ENCODE data around the gene KRTAP1-5.
"Not testable (repeated sequence)": the region's sequence is repeated elsewhere in the genome, so short reads cannot be mapped to it uniquely, and the experiment has no call there.

The KRTAP1-5 gene, protein sequence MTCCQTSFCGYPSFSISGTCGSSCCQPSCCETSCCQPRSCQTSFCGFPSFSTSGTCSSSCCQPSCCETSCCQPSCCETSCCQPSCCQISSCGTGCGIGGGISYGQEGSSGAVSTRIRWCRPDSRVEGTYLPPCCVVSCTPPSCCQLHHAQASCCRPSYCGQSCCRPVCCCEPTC

GRCh38 chr17:41026715-41027471, at the start of gene KRTAP1-5:
Gene KRTAP1-5 (minus strand): TSS chr17:41027208. CDS start chr17:41027155, 53 bp downstream.
- DNase-seq (ENCODE audit: low read depth), result no peak

DNA sequence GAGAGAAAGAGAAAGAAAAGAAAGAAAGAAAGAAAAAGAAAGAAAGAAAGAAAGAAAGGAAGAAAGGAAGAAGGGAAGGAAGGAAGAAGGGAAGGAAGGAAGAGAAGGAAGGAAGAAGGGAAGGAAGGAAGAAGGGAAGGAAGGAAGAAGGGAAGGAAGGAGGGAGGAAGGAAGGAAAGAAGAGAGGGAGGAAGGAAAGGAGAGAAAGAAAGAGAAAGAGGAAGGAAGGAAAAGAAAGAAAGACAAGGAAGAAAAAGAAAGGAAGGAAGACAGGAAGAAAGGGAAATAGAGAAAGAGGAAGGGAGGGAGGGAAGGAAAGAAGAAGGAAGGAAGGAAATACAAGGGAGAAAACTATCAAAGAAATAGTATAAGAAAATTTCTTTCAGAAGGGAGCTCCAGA, 49.8 kb upstream of the KRTAP1-5 start:
- no peak for DNase-seq (ENCODE audit: low read depth)

DNA sequence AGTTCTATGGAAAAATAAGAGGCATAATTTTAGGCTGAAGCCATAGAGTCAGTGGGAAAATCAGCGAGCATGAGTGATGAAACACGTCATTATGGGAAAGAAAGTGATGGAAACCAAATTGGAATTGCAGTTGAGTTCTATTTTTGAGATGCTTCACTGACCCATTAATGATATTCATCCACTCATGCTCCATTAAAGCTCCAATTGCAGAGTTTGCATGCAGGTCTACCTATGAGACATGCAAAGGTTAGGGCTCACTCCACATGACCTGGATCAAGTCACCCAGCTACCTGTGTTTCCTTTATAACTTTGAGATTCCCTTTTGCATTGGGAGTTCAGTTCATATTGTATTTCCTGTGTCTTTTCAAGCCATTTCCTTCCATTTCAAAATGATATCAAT, 46.7 kb upstream of the KRTAP1-5 start:
- DNase-seq (ENCODE audit: low read depth), result no peak

DNA sequence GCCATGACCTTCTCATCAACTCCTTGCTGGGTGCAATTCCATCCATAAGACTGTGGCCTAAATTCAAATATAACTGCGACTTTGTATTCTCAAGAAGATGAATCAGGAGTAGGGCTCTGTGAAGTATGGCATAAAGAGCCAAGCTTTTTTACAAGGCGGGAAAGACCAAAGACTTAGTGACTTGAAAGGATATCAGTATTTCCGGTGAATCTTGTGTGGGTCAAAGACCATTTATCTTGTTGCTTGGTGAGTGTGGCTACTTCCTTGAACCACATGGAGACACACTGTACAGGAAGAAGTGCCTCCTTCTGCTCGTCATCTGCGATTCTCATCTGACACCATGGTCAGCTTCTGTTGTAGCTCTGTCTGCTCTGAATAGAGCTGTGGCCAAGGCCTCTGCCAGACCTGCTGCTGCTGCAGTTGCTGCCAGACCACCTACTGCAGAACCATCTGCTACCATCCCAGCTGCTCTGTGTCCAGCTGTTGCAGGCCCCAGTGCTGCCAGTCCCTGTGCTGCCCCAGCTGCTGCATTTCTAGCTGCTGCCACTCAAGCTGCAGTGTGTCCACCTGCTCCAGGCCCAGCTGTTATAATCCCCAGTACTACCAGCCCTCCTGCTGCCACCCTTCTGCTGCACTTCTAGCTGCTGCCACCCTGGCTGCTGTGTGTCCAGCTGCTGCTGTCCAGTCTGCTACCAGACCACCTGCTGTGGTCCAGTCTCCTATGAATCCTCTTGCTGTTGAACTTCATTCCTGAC, 44.8 kb upstream of the KRTAP1-5 start:
- DNase-seq (ENCODE audit: low read depth), result no peak

GRCh38 chr17:41069031-41069430, 42.0 kb upstream of the KRTAP1-5 start:
- DNase-seq (ENCODE audit: low read depth), result no peak

- DNase-seq (ENCODE audit: low read depth), result no peak
Measured at GRCh38 chr17:41067281-41067680, 40.3 kb upstream of the KRTAP1-5 start.

GRCh38 chr17:41065829-41066624, 39.0 kb upstream of the KRTAP1-5 start, which contains the start of gene KRTAP2-4:
Gene KRTAP2-4 (minus strand): TSS chr17:41065879. CDS start chr17:41065845, 34 bp downstream.
- DNase-seq (ENCODE audit: low read depth), result no peak

DNA sequence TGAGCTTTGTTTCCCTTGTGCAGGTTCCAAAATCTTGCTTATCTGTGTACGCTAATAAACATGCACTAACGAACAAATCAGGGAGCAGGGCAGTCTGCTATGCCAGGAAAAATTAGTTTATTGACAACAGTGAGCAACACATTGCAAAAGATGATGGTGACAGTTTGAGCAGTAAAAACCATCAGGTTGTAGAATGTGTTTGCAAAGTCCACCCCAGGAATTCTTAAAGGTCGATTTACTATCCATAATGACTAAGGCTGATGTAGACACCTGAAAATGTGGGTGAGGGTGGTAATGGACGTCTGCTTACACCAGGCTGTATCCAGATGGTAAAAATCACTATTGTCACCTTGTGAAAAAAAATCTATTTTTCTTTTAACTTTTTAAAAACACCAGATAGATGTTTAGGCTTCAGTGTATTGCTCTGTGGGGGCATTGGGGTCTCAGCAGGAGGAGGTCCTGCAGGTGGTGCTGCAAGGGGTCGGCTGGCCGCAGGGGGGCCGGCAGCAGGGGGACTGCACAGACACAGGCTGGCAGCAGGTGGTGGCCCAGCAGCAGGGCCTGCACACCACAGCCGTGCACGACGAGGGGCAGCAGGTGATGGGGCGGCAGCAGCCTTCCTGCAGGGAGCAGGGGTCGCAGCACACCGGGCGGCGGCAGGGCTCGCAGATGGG, 38.1 kb upstream of the KRTAP1-5 start:
- not testable (repeated sequence) for DNase-seq (ENCODE audit: low read depth)

- no peak for DNase-seq (ENCODE audit: low read depth)
Measured at GRCh38 chr17:41064301-41064700, 37.3 kb upstream of the KRTAP1-5 start.

GRCh38 chr17:41063449-41063848, 36.4 kb upstream of the KRTAP1-5 start:
- DNase-seq (ENCODE audit: low read depth), result no peak

DNA sequence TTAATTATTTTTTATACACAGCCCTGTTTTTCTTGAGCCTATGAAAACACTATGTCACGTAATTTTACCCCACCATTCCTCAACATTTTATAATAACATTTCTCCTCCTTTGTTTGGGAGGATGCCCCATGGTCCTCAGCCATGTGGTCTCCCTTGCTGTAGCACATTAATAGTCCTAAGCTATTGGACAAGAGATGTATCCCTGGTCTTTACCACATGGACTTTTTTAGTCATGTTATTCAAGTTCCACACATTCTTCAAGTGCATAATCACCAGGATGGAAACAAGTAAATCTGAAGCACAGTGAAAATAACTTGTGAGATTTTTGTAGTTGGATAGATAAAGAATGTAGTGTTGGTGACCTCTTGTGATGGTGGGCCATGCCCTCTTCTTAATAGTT, 35.0 kb upstream of the KRTAP1-5 start:
- no peak for DNase-seq (ENCODE audit: low read depth)

DNA sequence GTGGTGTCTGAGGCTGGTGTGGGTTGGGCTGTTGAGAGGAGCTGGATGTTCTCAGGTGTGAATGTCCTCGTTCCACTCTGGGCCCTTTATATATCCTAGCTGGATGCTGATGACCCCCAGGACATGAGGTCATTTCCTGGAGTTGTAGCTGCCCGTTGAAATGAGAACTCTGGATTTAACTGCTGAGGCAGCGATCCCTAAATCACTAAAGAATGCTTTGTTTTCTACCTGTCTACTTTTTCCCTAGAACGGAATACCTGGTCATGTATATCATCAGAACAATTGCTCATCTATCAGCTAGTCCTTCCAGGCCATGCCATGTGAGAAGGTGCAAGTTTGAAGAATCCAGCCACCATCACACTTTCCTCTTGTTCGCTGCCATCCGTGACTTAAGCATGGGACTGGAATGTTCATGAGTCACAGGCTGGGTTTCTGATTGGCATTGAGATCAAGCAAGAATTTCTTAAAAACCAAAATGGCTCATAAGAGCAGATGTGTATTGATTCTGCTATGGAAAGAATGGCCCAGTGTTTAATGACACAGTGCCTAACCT, 33.1 kb upstream of the KRTAP1-5 start, which contains the start of gene KRTAP2-3:
Gene KRTAP2-3, minus strand, starts transcription at position 63 of the 553 bp plus-strand sequence. CDS start 64 bp downstream, outside the sequence.
- no peak for DNase-seq (ENCODE audit: low read depth)

DNA sequence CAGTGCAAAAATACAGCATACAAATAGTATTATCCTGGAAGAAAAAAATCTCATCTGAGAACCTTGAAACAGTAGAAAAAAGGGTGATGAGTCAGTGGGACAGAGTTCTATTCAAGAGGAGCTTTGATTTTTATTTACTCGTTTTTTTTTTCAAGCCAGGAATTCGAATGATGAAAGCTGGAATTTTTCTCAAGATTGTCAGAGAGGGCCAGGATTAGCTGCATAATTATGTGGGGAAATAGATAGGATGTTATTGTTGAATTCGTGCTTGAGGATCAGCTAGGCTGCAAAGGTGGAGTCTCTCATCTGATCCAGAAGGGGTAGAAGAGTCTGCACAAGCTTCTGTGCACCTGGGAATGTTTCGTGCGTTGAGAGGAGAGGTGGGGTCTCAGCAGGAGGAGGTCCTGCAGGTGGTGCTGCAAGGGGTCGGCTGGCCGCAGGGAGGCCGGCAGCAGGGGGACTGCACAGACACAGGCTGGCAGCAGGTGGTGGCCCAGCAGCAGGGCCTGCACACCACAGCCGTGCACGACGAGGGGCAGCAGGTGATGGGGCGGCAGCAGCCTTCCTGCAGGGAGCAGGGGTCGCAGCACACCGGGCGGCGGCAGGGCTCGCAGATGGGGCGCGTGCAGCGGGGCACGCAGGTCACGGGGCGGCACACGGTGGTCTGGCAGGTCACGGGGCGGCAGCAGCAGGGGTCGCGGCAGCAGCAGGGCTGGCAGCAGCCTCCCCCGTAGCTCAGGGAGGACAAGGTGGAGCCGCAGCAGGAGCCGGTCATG, 32.5 kb upstream of the KRTAP1-5 start:
- not testable (repeated sequence) for DNase-seq (ENCODE audit: low read depth)

GRCh38 chr17:41058741-41059140, 31.7 kb upstream of the KRTAP1-5 start:
- no peak for DNase-seq (ENCODE audit: low read depth)

GRCh38 chr17:41057547-41057946, 30.5 kb upstream of the KRTAP1-5 start:
- DNase-seq (ENCODE audit: low read depth), result no peak

DNA sequence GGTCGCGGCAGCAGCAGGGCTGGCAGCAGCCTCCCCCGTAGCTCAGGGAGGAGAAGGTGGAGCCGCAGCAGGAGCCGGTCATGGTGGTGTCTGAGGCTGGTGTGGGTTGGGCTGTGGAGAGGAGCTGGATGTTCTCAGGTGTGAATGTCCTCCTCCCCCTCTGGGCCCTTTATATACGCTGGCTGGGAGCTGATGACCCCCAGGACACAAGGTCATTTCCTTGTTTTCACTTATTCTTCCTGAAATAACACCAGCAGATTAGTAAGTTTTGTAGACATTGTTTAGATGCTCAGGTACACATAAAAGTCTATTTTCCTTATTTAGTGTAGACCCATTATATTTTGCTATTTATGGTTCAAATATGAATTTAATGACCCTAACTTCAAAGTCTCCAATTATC, 28.1 kb upstream of the KRTAP1-5 start, which contains the start of gene KRTAP2-2:
Gene KRTAP2-2, minus strand, starts transcription at position 101 of the 400 bp plus-strand sequence. Its CDS starts 19 bp downstream, at position 82.
- DNase-seq (ENCODE audit: low read depth), result not testable (repeated sequence)

DNA sequence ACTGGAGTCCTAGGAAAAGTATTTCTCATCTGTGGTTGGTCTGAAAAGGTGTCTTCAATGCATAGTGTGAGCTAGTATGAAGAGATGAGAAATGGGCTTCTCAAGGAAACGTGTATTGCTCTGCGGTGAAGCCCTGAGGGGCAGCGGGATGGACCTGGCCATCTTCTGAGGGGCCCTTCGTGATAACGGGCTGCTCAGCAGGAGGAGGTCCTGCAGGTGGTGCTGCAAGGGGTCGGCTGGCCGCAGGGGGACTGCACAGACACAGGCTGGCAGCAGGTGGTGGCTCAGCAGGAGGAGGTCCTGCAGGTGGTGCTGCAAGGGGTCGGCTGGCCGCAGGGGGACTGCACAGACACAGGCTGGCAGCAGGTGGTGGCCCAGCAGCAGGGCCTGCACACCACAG, 27.5 kb upstream of the KRTAP1-5 start:
- DNase-seq (ENCODE audit: low read depth), result not testable (repeated sequence)

DNA sequence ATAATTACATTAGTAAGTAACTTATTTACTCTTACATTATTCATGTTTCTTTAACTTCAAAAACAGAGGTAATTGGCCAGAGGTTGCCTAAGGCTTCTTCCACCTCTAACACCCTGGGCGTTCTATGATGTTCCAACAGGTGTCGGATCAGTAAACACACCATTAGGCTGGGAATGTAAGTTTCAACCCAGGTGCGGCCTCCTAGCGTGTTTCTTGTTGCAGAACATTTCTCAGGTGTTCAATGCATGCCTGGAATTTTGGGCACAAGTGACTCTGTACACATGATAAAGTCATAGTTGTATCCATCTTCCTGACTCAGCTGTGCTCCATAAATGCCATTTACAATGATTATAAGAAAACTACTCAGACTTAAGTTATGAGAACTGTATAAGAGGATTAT, 27.0 kb upstream of the KRTAP1-5 start:
- DNase-seq (ENCODE audit: low read depth), result no peak

DNA sequence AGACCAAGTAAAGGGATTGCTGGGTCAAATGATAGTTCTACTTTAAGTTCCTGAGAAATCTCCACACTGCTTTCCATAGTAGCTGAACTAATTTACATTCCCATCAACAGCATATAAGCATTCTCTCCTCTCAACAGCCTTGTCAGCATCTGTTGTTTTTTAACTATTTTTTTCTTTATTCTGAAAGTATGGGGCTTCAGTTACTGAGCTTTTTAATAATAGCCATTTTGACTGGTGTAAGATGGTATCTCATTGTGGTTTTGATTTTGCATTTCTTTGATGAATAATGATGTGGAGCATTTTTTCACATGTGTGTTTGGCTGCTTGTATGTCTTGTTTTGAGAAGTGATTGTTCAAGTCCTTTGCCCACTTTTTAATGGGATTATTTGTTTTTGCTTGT, 25.6 kb upstream of the KRTAP1-5 start:
- no peak for DNase-seq (ENCODE audit: low read depth)

- DNase-seq (ENCODE audit: low read depth), result no peak
Measured at GRCh38 chr17:41049110-41049509, 22.1 kb upstream of the KRTAP1-5 start.
